ENCODE measurements around the gene MRGPRX4.
"Not testable (repeated sequence)": the region's sequence is repeated elsewhere in the genome, so short reads cannot be mapped to it uniquely, and the experiment has no call there.

The MRGPRX4 gene

DNA sequence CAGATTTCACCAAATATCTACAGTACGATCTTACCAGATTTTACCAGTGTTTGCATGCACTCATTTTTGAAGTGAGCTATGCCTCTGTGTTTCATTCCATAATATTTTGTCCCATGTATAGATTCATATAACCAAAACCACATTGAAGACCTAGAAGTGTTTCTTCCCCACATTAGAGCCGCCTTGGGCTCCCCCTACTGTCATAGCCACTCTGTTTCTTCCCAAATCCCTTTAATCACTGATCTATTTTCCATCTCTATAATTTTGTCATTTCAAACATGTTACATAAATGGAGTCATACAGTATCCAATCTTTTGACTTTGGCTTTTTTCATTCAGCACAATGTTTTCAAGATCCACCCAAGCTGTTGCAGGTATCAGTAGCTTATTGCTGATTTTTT, 27.6 kb upstream of the MRGPRX4 start:
- TF ChIP-seq, protein P1, sequence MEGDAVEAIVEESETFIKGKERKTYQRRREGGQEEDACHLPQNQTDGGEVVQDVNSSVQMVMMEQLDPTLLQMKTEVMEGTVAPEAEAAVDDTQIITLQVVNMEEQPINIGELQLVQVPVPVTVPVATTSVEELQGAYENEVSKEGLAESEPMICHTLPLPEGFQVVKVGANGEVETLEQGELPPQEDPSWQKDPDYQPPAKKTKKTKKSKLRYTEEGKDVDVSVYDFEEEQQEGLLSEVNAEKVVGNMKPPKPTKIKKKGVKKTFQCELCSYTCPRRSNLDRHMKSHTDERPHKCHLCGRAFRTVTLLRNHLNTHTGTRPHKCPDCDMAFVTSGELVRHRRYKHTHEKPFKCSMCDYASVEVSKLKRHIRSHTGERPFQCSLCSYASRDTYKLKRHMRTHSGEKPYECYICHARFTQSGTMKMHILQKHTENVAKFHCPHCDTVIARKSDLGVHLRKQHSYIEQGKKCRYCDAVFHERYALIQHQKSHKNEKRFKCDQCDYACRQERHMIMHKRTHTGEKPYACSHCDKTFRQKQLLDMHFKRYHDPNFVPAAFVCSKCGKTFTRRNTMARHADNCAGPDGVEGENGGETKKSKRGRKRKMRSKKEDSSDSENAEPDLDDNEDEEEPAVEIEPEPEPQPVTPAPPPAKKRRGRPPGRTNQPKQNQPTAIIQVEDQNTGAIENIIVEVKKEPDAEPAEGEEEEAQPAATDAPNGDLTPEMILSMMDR (IDR thresholded peaks at IDR 0.05; ENCODE audit: low read length, missing control alignments): peak; percentile 11
- no peak overlapping the region for H3K4me3 ChIP-seq (replicated peaks; ENCODE audit: low read depth, low read length)
- DNase-seq (ENCODE audit: low read depth): no peak

DNA sequence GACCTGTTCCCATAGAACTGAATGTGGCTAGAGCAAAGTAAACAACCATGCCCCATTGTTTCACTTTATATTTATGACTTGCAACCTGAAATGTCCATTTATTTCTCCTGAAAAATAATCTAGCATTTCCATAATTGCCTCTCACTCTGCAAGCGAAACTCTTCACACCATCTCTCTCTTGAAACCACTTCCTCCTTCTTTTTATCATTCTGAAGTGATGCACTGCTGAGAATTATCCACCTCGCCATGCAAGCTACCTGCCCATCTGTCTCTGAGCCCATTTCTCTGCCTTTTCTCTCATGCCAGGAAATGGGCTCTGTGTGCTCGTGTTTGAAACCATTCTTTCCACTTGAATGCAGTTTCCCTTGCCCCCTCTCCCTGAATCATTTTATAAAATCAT, 26.8 kb upstream of the MRGPRX4 start:
- no peak overlapping the region for H3K4me3 ChIP-seq (replicated peaks; ENCODE audit: low read depth, low read length)
- TF ChIP-seq, protein P1 (IDR thresholded peaks at IDR 0.05; ENCODE audit: low read length, missing control alignments): no peak
- DNase-seq (ENCODE audit: low read depth): no peak

DNA sequence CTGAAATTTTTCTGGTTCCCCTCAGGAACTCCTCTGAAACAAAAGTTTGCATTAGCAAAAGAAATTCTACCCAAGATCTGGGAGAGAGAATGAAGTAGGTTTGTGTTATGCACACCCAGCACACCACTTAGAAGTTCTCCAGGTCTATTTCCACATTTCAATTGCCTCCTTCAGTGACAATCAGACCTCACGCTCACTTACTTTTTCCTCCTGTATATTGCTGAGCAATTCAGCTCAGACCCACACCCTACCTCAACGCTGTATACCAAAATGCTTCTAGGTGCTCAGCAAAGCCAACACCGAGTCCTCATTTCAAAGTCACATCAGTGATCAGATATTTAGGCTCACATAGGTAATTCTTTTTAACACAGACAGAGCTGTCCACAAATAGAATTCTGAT, 21.1 kb upstream of the MRGPRX4 start:
- no peak overlapping the region for H3K4me3 ChIP-seq (replicated peaks; ENCODE audit: low read depth, low read length)
- TF ChIP-seq, protein P1 (IDR thresholded peaks at IDR 0.05; ENCODE audit: low read length, missing control alignments): no peak
- DNase-seq (ENCODE audit: low read depth): no peak

DNA sequence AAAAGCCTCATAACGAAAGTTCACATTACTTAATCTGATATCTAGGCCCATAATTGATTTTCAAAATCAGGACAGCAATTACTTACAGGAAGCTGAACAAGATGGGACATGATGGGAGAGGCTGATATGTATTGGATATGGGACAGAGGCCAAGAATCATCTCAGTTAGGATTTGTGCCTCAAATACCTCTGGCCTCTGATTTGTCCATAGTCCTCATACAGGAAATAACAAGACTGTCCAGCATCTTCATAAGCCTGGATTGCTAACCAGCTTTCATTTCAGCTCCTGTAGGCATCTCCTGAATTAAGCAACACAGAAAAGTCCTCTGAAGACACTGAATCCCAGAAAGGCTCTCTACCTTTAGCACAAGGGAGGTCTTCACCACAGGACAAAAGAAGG, 4.3 kb upstream of the MRGPRX4 start:
- DNase-seq (ENCODE audit: low read depth): no peak
- no peak overlapping the region for H3K4me3 ChIP-seq (replicated peaks; ENCODE audit: low read depth, low read length)
- TF ChIP-seq, protein P1 (IDR thresholded peaks at IDR 0.05; ENCODE audit: low read length, missing control alignments): no peak

DNA sequence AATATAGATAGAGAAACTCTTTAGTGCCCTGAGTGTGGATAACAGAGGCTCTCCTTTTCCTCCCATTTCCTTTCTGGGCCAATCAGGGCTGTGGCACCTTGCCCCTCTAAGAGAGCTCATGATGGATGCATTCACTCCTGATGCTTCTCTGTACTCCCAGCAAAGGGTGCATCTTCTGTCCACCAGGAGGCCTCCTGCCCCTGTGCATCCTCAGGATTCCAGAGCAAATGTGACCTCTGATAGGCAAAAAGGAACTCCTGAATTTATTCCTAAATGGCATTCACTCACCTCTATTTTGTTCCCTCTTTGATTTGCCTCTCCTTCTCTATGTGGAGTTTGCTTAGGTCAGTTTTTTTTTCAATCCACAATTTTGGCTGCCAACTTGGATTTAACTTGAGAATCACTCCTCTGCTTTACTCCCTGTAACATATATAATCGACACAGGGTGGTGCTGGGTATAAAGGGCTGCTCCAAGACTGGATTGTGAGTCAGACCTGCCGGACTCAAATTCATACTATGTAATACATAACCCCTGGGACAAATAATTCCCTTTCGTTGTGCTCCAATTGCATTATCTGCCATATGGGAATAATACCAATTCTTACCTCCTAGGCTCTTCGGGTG, 1.1 kb upstream of the MRGPRX4 start:
- TF ChIP-seq, protein P1 (IDR thresholded peaks at IDR 0.05; ENCODE audit: low read length, missing control alignments): peak; percentile 59
- H3K4me3 ChIP-seq (replicated peaks; ENCODE audit: low read depth, low read length): no peak overlapping the region
- DNase-seq (ENCODE audit: low read depth): peak; percentile 26

DNA sequence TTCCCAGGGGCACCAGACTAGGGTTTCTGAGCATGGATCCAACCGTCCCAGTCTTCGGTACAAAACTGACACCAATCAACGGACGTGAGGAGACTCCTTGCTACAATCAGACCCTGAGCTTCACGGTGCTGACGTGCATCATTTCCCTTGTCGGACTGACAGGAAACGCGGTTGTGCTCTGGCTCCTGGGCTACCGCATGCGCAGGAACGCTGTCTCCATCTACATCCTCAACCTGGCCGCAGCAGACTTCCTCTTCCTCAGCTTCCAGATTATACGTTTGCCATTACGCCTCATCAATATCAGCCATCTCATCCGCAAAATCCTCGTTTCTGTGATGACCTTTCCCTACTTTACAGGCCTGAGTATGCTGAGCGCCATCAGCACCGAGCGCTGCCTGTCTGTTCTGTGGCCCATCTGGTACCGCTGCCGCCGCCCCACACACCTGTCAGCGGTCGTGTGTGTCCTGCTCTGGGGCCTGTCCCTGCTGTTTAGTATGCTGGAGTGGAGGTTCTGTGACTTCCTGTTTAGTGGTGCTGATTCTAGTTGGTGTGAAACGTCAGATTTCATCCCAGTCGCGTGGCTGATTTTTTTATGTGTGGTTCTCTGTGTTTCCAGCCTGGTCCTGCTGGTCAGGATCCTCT, 709 bp downstream of the MRGPRX4 start:
- TF ChIP-seq, protein P1 (IDR thresholded peaks at IDR 0.05; ENCODE audit: low read length, missing control alignments): no peak
- DNase-seq (ENCODE audit: low read depth): no peak
- no peak overlapping the region for H3K4me3 ChIP-seq (replicated peaks; ENCODE audit: low read depth, low read length)

DNA sequence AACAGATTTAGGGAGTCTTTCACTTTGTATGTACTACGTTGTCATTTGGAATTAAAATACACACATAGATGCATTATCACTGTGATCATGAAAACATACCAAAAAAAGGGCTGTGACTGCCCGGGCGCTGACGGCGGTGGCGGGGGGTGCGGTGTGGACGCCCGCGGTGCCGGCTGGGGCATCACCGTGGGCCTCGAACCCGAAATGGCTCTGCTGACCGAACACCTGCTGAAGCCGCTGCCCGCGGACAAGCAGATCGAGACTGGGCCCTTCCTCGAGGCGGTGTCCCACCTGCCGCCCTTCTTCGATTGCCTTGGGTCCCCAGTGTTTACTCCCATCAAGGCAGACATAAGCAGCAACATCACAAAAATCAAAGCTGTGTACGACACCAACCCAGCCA, 16.2 kb downstream of the MRGPRX4 start:
- TF ChIP-seq, protein P1 (IDR thresholded peaks at IDR 0.05; ENCODE audit: low read length, missing control alignments): no peak
- no peak for DNase-seq (ENCODE audit: low read depth)
- H3K4me3 ChIP-seq (replicated peaks; ENCODE audit: low read depth, low read length): no peak overlapping the region

DNA sequence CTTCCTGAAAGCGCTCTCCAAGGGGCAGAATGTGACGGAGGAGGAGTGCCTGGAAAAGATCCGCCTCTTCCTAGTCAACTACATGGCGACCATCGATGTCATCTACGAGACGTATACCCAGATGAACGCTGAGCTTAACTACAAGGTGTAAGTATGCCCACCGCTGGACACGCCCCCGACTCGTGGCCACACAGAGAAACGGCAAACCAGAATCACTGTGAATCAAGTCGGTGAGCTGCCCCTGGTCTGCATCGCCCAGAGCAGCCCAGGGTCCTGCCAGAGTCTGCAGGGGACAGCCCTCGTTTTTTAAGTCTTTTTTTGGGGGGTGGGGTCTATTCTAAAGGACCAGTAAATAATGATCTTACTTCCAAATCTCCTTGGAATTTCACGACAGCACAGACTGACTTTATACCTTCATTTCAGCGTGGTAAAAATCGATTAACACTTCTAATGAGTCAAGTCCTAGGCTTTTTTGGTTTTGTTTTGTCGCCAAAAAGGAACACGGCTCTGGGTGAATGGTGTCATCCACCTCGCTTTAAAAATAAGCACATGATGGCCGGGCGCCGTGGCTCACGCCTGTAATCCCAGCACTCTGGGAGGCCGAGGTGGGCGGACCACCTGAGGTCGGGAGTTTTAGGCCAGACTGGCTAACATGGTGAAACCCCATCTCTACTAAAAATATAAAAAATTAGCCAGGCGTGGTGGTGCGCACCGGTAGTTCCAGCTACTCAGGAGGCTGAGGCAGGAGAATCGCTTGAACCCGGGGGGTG, 17.0 kb downstream of the MRGPRX4 start:
- DNase-seq (ENCODE audit: low read depth); H3K4me3 ChIP-seq (replicated peaks; ENCODE audit: low read depth, low read length): not testable (repeated sequence)
